NCI-H2227 (cell line): ENCODE data around the gene ATP6V1A.
A peak's percentile ranks its signal among the peaks of the same experiment; 100 is the strongest.
"Not testable (repeated sequence)": the region's sequence is repeated elsewhere in the genome, so short reads cannot be mapped to it uniquely, and the experiment has no call there.

Experiments
- DNase-seq: peaks from one replicate; lab custom pipeline; 2025; ENCODE audit not compliant: unreplicated experiment; lab: John Stamatoyannopoulos, UW

Gene ATP6V1A

DNA sequence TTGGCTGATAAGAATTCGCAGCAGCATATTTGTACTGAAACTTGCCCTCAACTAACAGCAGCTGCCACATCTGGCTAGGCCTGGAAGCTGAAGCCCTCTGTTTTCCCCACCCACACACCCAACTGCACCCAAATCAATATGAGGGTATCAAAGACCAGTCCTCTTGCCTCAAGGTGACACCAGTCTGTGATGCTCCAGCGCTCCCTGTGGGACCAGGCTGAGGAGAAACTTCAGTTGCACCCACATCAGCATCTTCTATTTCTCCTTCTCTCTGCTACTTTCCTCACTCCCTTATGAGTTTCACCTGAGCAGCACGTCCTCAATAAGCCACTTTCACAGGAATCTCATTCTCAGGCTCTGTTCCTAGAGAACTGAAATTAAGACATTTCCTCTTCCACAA, 73.0 kb downstream of the ATP6V1A start:
- no peak for DNase-seq

DNA sequence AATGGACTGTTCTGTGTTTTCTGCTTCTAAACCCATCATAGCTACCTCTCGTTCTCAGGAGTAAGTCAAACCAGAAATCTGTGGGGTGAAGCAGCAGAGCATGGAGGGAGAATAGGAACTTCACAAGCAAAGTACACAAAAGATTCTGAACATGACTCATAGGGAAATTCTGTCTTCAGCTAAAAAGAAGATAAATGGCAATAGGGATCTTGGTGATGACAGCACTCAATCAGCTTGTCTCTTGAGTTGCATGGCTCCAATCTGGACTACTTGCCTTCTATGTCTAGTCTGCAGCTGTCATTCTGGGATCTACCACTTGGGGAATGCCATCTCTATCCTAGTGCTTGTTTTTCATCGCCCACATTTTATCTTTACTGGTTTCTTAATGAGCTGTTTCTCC, 78.3 kb downstream of the ATP6V1A start:
- no peak for DNase-seq

DNA sequence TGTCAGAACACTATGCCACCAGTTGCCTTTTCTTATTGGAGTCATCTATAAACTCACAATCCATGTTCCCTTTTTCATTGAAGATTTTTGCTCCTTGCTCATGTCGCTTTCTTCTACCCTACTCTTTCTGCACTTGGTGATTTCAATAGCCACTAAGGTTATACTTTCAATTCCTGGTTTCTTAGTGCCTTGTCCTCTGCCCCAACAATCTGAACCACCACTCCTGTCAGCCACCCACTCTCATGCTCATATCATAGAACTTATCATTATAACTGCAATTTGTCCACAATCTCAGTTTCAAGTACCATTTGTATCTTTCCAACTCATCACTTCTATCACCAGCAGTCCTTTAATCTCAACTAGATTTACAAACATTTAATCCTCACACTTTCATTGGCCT, 81.8 kb downstream of the ATP6V1A start:
- DNase-seq, result no peak

DNA sequence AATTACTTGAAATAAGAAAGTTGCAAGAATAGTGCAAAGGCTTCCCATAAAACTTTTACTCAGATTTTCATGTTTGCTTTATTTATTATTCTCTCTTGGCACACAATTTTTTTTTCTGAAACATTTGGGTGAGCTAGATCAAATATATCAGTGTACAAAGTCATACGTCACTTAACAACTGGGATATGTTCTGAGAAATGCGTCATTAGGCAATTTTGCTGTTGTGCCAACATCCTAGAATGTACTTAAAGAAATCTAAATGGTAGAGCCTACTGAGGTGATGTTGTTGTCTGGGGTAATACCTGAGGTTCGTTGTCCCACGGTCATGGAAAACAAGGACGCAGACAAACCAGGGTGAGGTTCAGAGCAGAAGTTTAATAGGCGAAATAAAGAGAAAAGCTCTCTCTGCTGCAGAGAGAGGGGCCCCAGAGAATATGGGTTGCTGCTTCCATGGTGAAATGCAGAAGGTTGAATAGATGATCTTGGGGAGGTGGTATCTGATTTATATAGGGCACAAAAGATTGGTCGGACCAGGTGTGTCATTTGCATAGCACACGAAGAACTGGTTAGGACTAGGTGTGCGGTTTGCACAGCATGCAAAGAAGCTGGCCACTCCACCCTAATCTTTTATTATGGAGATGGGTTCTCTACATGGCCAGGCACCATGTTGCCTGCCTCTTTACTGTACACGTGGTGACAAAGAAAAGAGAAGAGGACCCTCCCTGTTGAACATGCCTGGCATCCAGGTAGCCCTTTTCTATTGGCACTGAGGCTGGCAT, 82.9 kb downstream of the ATP6V1A start:
- DNase-seq, result no peak

DNA sequence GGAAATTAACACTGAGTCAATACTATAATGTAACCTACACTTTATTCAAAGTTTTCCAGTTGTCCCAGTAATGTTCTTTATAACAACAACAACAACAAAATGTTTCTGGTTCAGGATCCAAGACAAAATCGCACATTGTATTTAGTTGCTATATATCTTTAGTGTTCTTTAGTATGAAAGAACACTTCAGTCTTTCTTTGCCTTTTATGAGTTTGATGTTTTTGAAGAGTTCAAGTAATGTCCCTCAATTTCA, 84.2 kb downstream of the ATP6V1A start:
- DNase-seq, result no peak

DNA sequence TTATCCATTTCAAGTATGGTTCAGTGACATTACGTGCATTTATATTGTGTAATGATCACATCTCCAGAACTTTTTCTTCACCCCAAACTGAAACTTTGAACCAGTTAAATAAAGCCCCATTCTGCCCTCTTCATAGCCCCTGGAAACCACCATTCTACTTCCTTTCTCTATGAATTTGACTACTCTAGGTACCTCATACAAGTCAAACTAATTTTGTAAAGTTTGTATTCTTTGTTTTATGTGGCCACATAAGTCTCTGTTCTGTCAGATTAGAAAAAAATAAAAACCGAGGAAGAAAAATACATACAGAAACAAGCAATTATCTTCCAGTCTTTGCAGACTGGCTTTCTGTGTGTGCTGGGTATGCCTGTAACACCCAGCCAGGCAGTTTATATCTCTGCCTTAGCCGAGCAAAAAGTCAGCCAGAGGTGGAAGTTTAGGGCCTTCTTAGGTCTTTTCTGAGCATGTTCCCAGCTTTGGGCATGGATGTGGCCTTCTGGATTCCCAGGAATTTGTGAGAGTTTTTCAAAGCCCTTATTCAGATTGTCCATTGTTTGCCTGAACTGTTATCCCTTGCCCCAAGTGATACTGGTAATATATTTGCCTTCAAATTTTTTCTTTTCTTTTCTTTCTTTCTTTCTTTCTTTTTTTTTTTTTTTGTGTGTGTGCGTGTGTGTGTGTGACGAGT, 85.8 kb downstream of the ATP6V1A start:
- DNase-seq, result no peak

DNA sequence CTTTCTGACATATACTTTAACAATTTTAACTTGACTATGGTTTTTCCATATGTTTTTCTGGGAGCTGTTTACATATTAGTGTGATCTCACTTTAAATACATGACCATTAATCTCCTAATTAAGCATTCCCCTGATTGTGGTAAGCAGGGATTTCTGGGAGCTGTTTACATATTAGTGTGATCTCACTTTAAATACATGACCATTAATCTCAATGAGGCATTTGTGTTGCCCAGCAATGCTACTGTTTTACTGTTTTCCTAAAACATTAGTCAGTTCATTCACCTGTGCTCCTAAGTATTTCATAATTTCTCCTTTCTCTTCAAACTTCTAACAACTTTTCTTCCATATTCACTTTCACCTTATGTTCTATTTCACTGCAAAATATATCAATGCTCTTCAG, 88.1 kb downstream of the ATP6V1A start:
- no peak for DNase-seq

DNA sequence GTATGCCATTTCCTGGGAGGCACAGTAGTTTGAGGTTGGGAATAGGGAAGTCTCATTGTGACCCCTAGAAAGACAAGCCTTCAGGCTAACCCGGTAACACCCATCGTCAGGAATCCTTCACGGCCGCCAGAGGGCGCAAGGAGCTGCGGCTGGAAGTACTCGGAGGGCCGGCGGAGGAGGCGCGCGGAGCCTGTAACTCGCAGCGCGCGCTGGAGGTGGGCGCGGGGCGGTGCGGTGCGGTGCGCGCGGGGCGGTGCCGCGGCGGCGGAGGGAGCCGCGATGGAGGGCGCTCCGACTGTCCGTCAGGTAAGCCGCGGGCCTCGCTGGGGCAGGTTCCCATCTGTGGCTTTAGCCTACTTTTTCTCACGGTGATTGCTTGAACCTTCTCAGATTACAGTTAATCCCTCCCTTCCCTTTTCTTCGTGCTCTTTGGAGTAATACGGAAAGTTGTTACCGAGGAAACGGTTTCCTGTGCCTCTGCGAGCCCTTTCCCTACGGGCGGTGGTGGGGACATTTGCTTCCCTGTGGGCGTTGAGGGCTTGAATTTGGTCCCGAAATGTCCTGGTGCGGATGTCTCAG, 91.9 kb downstream of the ATP6V1A start, which contains the start of gene GRAMD1C:
GRAMD1C (plus strand) TSS at position 158 of the 579 bp plus-strand sequence; CDS start at position 280, 122 bp downstream.
- DNase-seq, result peak; percentile 90

DNA sequence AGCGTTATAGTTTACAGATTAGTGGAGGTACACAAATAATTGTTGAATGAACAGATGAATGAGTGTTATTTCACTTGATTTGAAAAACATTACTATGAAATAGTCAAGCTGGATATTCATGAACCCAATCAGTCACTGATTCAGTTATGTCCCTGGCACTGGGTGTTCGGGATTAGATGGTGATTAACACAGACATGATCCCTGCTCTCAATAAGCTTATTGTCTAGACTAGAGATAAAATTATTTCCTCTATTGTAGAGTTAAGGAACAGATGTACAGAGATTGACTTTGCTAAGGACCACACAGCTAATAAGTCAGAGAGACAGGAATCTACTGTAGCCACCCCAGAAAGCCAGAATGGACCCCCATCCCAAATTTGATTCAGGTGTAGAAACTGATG, 92.7 kb downstream of the ATP6V1A start:
- DNase-seq, result no peak

DNA sequence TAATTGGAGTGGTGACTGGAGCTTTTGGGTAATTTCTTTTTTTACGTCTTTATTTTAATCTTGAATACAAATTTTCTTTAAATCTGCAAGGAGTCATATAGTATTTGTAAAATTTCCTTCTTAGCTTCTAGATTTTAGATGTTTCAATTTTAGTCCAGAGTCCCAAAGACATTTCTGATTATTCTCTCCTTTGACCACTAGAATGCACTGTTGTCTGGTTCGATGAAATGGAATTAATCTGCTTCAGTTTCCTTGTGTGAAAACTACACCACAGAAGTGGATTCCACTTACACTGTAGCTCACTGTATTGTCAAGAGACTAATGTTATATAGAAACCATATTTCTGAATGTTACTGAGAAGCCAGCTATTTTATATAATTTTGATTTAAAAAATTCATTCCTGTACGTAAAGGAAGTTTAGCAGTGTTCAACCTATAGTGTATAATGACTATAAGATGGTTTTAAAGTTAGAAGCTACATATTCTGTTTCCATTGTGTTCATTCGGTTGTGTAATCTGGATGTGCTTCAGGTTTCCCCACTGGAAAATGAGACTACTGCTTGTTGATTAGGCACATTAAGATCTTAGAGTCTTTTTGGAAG, 97.9 kb downstream of the ATP6V1A start:
- DNase-seq, result peak; percentile 43

DNA sequence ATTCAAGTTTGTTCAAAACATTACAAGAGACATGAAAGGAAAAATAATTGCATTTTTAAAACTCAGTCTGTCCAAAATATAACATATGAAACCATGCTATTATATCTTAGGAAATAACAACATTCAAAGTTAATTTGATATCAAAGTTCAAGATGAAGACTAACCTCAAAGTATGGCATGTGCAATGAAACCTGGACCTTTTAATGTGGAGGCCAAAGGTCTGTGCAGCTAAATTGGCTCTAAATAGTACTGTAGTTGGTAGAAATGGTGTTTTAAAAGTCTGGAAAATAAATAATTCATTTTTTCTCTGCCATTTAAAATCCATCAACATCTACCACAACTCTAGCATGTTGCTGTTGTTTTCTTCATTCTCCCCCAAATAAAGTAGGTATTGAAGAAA, 100.4 kb downstream of the ATP6V1A start:
- DNase-seq, result no peak

DNA sequence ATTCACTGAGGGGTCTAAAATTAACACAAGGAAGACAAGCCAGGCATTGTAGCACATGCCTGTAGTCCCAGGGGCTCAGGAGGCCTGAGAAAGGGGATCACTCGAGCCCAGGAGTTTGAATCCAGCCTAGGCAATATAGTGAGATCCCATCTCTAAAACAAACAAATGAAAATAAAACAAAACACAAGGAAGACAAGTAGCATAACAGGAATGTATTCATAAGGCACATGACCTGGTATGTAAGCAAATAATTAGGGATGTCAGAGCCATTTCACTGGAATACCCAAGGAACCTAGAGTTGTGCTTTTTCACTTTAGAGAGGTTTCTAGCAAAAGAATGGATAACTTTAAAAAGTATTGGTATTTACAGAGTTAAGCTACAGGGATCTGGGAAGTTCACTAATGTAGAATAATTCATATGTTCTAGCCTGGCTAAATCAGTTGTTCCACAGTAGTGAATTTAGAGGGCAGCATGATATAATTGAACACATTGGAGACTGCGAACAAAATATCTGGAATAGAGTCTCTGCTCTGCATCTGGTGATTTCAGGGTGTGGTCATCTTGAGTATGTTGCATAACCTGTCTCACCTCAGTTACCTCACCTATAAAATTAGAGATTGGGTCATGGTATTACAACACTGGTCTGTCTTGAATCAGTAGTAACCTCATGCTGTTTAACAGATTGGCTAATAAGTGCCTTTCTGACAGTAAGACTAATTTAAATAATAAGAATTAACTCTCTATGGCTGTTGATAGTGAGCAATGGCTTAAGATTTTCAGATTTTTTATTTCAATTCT, 101.0 kb downstream of the ATP6V1A start:
- DNase-seq, result no peak

DNA sequence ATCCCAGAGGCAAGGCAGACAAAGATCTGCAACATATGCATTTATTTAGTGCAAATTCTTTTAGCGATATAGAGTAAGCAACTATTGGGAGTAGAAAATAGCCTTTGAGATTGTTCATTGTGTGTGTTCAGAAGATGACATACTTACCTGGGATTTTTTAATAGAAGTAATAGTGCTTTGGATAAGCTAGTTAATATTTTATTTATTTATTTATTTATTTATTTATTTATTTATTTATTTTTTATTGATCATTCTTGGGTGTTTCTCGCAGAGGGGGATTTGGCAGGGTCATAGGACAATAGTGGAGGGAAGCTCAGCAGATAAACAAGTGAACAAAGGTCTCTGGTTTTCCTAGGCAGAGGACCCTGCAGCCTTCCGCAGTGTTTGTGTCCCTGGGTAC, 102.2 kb downstream of the ATP6V1A start:
- not testable (repeated sequence) for DNase-seq

DNA sequence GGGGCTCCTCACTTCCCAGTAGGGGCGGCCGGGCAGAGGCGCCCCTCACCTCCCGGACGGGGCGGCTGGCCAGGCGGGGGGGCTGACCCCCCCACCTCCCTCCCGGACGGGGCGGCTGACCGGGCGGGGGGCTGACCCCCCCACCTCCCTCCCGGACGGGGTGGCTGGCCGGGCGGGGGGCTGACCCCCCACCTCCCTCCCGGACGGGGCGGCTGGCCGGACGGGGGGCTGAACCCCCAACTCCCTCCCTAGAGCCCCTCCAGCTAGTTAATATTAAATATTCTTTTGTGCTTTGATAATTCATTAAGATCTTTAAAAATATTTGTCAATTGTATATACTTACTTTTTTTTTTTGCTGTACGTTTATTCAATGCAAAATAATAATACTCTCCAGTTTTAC, 103.0 kb downstream of the ATP6V1A start:
- DNase-seq, result not testable (repeated sequence)

DNA sequence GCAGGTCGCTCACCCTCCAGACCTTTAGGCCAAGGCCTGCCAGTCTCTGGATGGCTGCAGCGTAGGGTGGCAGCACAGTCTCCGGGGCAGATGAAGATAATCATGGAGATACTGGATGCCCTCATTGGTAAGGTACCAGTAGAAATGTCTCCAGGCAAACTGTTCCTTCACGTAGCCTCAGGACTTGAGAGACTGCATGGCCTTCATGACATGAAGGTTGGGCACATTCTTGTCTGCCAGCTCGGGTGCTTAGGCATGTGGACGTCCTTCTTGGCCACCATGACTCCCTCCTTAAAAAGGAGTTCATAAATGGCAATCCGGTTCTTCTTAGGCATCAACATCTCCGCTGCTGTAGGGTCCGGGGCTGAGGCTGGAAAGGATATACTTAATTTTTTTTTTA, 103.6 kb downstream of the ATP6V1A start:
- not testable (repeated sequence) for DNase-seq

DNA sequence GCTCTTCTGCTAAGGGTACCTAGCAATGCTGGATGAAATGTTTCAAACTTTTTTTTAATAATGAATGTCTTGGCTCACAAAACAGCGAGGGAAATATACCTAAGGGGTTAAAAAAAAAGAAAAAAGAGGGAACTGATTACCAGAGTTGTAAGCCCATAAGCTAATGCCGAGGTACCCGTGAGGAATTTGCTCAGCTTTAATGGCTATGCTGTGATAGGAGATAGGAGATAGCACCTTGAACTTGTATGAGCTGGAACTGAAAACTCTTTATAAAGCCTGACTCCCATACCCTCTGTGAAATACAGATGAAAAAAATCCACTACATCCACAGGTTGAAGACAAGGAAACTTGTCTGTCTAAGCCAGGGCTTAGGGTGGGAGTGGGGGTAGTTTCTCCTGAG, 105.7 kb downstream of the ATP6V1A start:
- no peak for DNase-seq
